HT-29 (cell line): Measurements from ENCODE around the gene MDM4. TPM values are rescaled to one million over a fixed set of nuclear protein-coding genes. Genes with fewer than 3 reads are reported as not detected.
"Not testable (repeated sequence)": the region's sequence is repeated elsewhere in the genome, so short reads cannot be mapped to it uniquely, and the experiment has no call there.

ENCODE experiments used
- DNase-seq: peaks from one replicate; pipeline ENCODE4 v3.0.0-alpha.2; 2015; ENCODE audit warnings: low spot score
- total RNA-seq: library from RNA; depleted of rRNA; stranded (reverse); fragments of >200 nt; shearing (Covaris generic); gene quantifications from 2 replicates; pipeline ENCODE4 v1.2.3, GENCODE V29; 2014; rRNA removed

The MDM4 gene, protein sequence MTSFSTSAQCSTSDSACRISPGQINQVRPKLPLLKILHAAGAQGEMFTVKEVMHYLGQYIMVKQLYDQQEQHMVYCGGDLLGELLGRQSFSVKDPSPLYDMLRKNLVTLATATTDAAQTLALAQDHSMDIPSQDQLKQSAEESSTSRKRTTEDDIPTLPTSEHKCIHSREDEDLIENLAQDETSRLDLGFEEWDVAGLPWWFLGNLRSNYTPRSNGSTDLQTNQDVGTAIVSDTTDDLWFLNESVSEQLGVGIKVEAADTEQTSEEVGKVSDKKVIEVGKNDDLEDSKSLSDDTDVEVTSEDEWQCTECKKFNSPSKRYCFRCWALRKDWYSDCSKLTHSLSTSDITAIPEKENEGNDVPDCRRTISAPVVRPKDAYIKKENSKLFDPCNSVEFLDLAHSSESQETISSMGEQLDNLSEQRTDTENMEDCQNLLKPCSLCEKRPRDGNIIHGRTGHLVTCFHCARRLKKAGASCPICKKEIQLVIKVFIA
- total RNA-seq: 18.5 and 19.4 TPM in 2 replicates

- peak; percentile 96 for DNase-seq
Observed at GRCh38 chr1:204516180-204516879, at the start of gene MDM4. TSS of gene MDM4 (plus strand) at chr1:204516406. CDS start at chr1:204525519, 9,113 bp downstream.

DNA sequence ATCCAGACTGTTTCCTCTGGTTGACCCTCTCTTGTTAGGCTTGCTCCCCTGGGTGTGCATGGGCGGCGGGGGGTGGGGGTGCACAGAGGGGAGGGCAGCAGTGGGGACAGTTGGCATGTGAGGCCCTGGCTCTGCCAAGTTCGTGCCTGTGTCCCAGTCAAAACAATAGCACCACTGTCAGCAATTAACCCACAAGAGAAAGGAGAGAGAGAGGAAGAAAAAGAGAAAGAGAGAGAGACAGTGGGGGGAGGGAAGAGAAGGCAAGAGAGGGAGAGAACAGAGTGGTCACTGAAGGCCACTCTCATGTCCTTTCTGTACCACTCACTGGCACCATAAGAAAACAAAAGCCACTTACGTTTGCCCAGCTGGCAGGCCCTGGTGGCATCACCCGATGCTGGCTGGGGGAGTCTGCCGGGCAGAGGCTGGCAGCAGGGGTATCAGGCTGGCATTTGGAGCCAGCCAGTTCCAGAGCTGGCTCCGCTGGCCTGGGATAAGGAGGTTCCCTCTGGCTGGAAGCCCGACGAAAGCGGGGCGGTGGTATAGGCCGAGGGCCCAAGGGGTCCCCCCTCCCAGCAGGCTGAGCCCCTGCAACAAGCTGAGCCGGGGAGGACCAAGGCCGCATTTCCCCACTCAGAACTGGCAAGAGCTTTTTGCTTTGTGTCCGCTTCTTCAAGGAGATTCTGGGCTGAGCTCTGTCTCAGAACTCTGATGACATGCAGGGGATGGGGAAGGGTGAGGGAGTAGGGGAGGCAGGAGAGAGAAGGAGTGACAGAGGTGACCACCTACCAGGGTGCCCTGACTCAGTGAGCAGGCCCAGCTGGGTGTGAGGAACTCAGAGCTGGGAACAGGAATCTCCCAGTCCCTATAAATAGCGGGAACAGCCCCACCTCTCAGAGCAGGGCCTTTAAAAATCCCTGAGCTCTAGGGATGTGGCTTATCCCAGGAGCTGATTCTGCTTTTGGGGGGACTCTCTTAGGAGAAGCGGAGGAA lies 49.5 kb upstream of the MDM4 start:
- DNase-seq: no peak

GRCh38 chr1:204468206-204468605 lies 48.0 kb upstream of the MDM4 start:
- DNase-seq: no peak

DNA sequence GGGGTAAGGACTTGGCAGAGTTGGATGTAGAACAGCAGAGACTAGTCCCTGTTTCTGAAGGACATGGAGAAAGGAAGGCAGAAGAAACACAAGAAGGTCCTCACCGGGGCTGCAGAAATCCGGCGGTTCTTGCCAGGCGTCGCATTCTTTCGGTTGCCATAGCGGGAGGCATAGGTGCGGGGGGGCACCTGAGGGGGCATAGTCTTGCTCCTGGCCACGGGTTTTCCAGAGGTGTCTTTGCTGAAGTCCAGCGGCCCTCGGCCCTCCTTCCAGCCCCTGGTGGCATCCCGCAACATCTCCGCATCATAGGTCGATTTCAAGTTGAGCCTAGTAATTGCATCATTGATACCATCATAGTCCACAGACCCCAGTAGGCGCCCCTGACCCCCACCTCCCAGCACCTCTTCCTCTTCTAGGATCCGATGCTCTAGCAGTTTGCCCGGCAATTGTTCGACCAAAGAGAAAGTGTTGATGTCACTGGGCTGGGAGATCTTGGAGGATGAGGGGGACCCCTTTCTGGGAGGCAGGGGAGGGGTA lies 47.4 kb upstream of the MDM4 start:
- DNase-seq: no peak

DNA sequence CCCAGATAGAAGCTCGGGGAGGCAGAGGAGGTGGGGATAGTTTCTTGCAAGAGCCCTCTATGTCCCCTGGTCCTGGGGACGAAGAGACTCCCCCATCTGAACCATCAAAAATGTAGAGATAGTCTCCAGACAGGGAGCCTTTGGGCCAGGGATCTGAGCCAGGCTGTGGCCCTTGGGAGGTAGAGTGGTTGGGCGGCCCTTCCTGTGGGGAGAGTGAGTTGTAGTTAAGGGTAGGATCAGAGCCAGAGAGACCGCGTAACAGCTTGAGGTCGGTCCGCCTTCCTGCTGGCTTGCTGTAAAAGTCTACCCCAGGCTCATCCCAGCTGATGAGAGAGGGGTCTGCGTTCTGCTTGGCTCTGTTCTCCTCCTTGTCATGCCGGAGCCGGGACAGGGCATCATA lies 46.9 kb upstream of the MDM4 start:
- DNase-seq: no peak

DNA sequence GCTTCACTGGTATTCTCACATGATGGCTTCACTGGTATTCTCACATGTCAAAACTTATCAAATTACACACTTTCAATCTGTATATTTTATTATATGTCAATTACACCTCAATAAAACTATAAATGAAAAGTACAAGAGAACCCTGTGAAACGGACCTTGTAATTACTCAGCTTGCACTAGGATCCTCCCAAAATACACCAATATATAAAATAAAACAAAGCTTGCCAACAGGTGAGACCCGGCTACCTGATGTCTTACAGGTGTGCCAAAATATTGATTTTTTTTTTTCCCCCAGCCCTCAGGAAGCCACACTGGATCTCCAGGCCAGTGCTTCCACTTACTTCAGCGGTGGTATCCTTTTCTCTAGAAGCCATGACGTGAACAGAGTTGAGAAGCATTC lies 44.5 kb upstream of the MDM4 start:
- no peak for DNase-seq

DNA sequence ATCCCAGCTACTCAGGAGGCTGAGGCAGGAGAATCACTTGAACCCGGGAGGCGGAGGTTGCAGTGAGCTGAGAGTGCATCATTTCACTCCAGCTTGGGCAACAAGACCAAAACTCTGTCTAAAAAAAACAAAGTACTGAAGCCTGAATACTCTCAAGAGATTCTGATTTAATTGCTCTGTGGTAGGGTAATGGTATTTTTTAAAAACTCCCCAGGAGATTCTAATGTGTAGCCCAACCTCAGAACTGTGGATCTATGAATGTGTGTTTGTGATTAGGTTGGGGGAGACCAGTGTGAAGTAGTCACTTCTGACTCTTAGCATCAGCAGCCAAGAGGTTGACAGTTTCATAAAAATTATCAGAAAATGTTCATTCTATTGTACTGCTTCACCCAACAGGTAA lies 43.5 kb upstream of the MDM4 start:
- no peak for DNase-seq

GRCh38 chr1:204473400-204473965 lies 42.7 kb upstream of the MDM4 start:
- no peak for DNase-seq

GRCh38 chr1:204475656-204476432 lies 40.4 kb upstream of the MDM4 start:
- no peak for DNase-seq

- no peak for DNase-seq
Observed at GRCh38 chr1:204476563-204476962, 39.6 kb upstream of the MDM4 start.

- DNase-seq: no peak
Observed at GRCh38 chr1:204477036-204477740, 39.0 kb upstream of the MDM4 start.

DNA sequence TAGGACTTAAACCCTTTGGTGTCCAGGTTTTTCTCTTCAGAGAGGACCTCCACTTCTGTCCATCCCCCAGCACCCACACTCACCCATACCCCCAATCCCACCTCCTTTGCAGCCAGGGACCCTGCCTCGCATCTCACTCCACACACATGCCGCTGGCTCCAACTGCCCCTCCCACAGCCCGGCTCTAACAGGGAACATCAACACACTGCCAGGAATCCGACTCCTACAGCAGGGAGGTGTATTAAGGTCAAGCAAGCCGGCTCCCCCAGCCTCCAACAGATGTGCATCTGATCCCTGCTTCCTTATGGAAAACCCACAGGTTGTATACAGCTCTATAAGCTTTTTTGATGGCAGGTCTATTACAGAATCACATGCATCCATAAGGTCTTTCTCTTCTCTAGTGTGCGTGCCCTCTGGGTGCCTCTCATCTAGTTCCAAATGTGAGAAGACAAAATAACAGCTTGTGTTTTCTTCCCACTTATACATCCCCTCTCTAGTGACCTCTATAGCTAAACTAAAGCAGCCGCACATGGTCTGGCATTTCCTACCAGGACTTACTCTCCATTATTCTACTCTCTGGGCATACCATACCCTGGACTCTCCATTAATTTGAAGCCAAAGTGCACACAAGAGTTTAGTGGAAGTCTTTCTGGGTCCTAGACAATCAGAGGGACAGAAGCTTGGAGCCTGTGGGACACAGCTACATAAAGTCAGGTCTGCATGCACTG lies 37.9 kb upstream of the MDM4 start:
- DNase-seq: no peak

DNA sequence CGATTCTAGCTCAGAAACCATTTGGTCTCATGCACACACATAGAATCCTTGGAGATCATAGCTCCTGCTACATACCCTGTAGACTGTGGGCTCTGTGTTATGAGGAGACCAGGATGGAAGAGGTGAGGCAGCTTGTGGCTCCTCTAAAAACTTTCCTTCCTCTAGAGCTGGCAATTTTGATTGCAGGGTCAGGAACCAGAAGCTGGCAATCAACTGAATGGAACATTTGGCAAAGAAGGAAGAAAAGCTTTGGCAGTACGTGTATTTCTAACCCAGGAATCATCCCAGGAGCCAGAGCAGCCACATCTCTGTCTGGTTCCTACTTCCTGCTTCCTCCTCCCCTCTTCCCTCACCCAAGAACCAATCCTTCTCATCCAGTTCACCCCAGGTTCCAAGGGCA lies 37.3 kb upstream of the MDM4 start:
- DNase-seq: peak; percentile 5

DNA sequence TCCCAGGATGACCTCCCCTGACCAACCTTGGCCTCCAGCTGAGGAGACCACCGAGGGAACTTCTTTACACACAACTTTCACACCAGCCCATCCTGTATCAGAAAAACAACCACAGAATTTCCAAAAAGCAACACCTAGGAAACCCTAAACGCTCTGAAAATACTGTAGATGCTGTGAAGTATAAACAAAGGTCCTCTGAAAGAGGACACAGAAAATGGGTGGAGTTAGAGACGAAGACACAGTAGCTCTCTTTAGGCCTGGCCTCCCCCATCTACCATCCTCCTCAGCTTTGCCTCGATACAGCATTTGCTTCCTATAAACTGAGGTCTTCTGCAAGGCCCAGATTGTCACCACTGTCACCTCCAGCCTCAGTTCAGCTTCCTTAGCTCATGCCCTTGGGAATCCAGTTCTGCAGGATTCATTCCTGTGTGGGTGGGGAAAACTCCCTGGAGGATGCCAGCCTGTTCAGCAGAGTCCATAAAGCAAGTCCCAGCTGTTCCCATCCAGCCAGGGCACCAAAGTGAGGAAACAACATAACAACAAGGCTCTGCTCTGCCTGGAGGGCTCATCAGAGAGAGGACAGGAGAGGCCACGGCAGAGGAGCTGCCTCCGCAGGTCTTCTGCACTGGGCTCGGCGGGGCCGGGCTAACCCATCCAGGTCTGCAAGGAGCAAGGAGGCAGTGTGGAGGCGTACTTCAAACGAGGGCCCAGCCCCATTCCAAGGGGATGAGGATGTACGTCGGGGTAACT lies 36.6 kb upstream of the MDM4 start:
- DNase-seq: peak; percentile 86

GRCh38 chr1:204480515-204480914 lies 35.7 kb upstream of the MDM4 start:
- no peak for DNase-seq

GRCh38 chr1:204483791-204484190 lies 32.4 kb upstream of the MDM4 start:
- DNase-seq: no peak

- DNase-seq: not testable (repeated sequence)
Observed at GRCh38 chr1:204486513-204487255, 29.5 kb upstream of the MDM4 start.
